HCT116 (cell line): ENCODE data around the gene ANTKMT. TPM values are rescaled to one million over a fixed set of nuclear protein-coding genes. Genes with fewer than 3 reads are reported as not detected.

Experiments used
- ATAC-seq: fragments of 200-7000 bp; cut with Tn5 transposase; 2 replicates; pipeline ENCODE4 v1.9.1; 2020; ENCODE audit warnings: mild to moderate bottlenecking, moderate library complexity
- BruUV-seq: library from RNA; stranded (reverse); fragments of 400-500 nt; replicated peaks from 2 replicates; lab custom pipeline; 2021; lab: Mats Ljungman, UMichigan
- CTCF ChIA-PET: fragments of 300-600 bp; sonication (Branson Sonifier 250); formaldehyde crosslinking; loops from one replicate; lab custom pipeline; 2021; ENCODE audit warnings: antibody characterized with exemption; lab: Charles Lee
- POLR2A ChIA-PET: fragments of 300-600, 350-600 bp; sonication (Branson Sonifier 250); formaldehyde crosslinking; loops from one replicate; lab custom pipeline; 2021; ENCODE audit warnings: antibody characterized with exemption; lab: Charles Lee
- RAD21 ChIA-PET, 2 experiments: fragments of 300-600 bp; sonication (Branson Sonifier 250); formaldehyde crosslinking; loops; one replicate each; lab custom pipeline; 2023; ENCODE audit warnings: low total read pairs in 2 of 2; ENCODE audit not compliant: uncharacterized antibody in 2 of 2, unreplicated experiment in 2 of 2, low non-redundant PET in 1 of 2; lab: Charles Lee
- DNase-seq: peaks from one replicate; pipeline ENCODE4 v3.0.0-alpha.2; 2010; ENCODE audit warnings: low read depth, low spot score
- H2AFZ ChIP-seq: fragments of 200-600 bp; shearing (Covaris generic), sonication (generic); 2 replicates; pipeline ENCODE4 v1.6.1; 2017; ENCODE audit warnings: low read depth, mixed run types, mixed read lengths, antibody characterized with exemption, low read length; ENCODE audit not compliant: poor library complexity, severe bottlenecking
- H3K27ac ChIP-seq: 2 replicates; pipeline ENCODE4 v1.5.1; 2012; ENCODE audit warnings: low read depth, low read length
- H3K27me3 ChIP-seq: fragments of 200-600 bp; sonication (generic); 2 replicates; pipeline ENCODE4 v1.6.1; 2016; ENCODE audit warnings: mixed run types, low read length, mixed read lengths; ENCODE audit not compliant: insufficient read depth
- H3K36me3 ChIP-seq, 2 experiments: fragments of 200-500 bp in 1 of 2; fragments of 200-600 bp in 1 of 2; sonication (Bioruptor generic) in 1 of 2; sonication (generic) in 1 of 2; 2 replicates each; pipeline versions ENCODE4 v1.5.1 to v1.6.1; 2014 to 2016; ENCODE audit warnings: low read length in 2 of 2, inconsistent platforms in 1 of 2, mixed read lengths in 1 of 2, mixed run types in 1 of 2; ENCODE audit not compliant: insufficient read depth in 2 of 2, control insufficient read depth in 1 of 2
- H3K4me1 ChIP-seq, 2 experiments: fragments of 200-600 bp in 1 of 2; sonication (generic) in 1 of 2; 2 replicates each; pipeline versions ENCODE4 v1.5.1 to v1.6.1; 2012 to 2017; ENCODE audit warnings: low read length in 2 of 2, inconsistent platforms in 1 of 2, mild to moderate bottlenecking in 1 of 2, mixed read lengths in 1 of 2, mixed run types in 1 of 2, moderate library complexity in 1 of 2; ENCODE audit not compliant: insufficient read depth in 2 of 2, control insufficient read depth in 1 of 2
- H3K4me2 ChIP-seq: fragments of 200-600 bp; sonication (generic); 2 replicates; pipeline ENCODE4 v1.6.1; 2017; ENCODE audit warnings: mixed run types, low read length, mixed read lengths
- H3K4me3 ChIP-seq, 2 experiments: fragments of 200-600 bp in 1 of 2; sonication (generic) in 1 of 2; replicated peaks in 1 of 2; 2 replicates each; pipeline ENCODE4 v1.5.1; 2011 to 2016; ENCODE audit warnings: low read length in 2 of 2, control low read depth in 1 of 2, low read depth in 1 of 2, mild to moderate bottlenecking in 1 of 2, mixed read lengths in 1 of 2, mixed run types in 1 of 2
- H3K79me2 ChIP-seq: fragments of 200-600 bp; sonication (generic); 2 replicates; pipeline ENCODE4 v1.6.1; 2017; ENCODE audit warnings: mild to moderate bottlenecking, mixed run types, low read length, moderate library complexity, mixed read lengths; ENCODE audit not compliant: insufficient read depth
- H3K9ac ChIP-seq: fragments of 200-600 bp; sonication (generic); 2 replicates; pipeline ENCODE4 v1.6.1; 2016; ENCODE audit warnings: low read length, mixed read lengths
- H3K9me2 ChIP-seq: fragments of 200-600 bp; sonication (generic), shearing (Covaris generic); 2 replicates; pipeline ENCODE4 v1.6.1; 2017; ENCODE audit warnings: mixed run types, mild to moderate bottlenecking, moderate library complexity; ENCODE audit not compliant: insufficient read depth
- H3K9me3 ChIP-seq, 2 experiments: fragments of 200-500 bp in 1 of 2; fragments of 200-600 bp in 1 of 2; sonication (Bioruptor generic) in 1 of 2; sonication (generic) in 1 of 2; 2 replicates each; pipeline ENCODE4 v1.6.1; 2014 to 2017; ENCODE audit warnings: low read length in 2 of 2, mixed read lengths in 2 of 2, inconsistent platforms in 1 of 2, low read depth in 1 of 2, mild to moderate bottlenecking in 1 of 2, mixed run types in 1 of 2, moderate library complexity in 1 of 2; ENCODE audit not compliant: control insufficient read depth in 1 of 2, insufficient read depth in 1 of 2
- H4K20me1 ChIP-seq: fragments of 200-600 bp; sonication (generic), shearing (Covaris generic); 2 replicates; pipeline ENCODE4 v1.6.1; 2017; ENCODE audit warnings: mixed run types, mild to moderate bottlenecking, moderate library complexity; ENCODE audit not compliant: insufficient read depth
- CEBPB ChIP-seq: IDR thresholded peaks from 2 replicates; pipeline ENCODE4 v1.6.1; 2012; ENCODE audit warnings: low read depth
- CTCF ChIP-seq, 3 experiments: fragments of 200-600 bp in 1 of 3; sonication (generic) in 1 of 3; IDR thresholded peaks in 2 of 3; conservative IDR thresholded peaks in 1 of 3; 2 replicates each; pipeline ENCODE4 v1.5.1; 2012 to 2017; ENCODE audit warnings: low read depth in 2 of 3, low read length in 2 of 3, antibody characterized with exemption in 1 of 3, borderline replicate concordance in 1 of 3, control low read depth in 1 of 3, mild to moderate bottlenecking in 1 of 3, mixed read lengths in 1 of 3, mixed run types in 1 of 3, moderate library complexity in 1 of 3; ENCODE audit not compliant: insufficient read depth in 1 of 3
- ELF1 ChIP-seq: IDR thresholded peaks from 2 replicates; pipeline ENCODE4 v1.6.1; 2012; ENCODE audit warnings: low read depth, borderline replicate concordance
- EZH2phosphoT487 ChIP-seq: fragments of 200-600 bp; IDR thresholded peaks from 2 replicates; pipeline ENCODE4 v1.6.1; 2018; ENCODE audit warnings: antibody characterized with exemption, borderline replicate concordance
- FOSL1 ChIP-seq: IDR thresholded peaks from 2 replicates; pipeline ENCODE4 v1.6.1; 2012; ENCODE audit warnings: low read depth
- JUND ChIP-seq: IDR thresholded peaks from 2 replicates; pipeline ENCODE4 v1.6.1; 2012
- POLR2A ChIP-seq: IDR thresholded peaks from 2 replicates; pipeline ENCODE4 v1.7.0; 2011; ENCODE audit warnings: borderline replicate concordance; ENCODE audit not compliant: insufficient read depth, insufficient read length; ENCODE audit errors: extremely low read depth
- POLR2AphosphoS5 ChIP-seq: IDR thresholded peaks from 2 replicates; pipeline ENCODE4 v1.6.1; 2011; ENCODE audit warnings: mild to moderate bottlenecking, low read depth, low read length, moderate library complexity
- RAD21 ChIP-seq: IDR thresholded peaks from 2 replicates; pipeline ENCODE4 v1.6.1; 2012; ENCODE audit warnings: low read depth, mild to moderate bottlenecking
- ZFX ChIP-seq: fragments of 450-650 bp; IDR thresholded peaks from 2 replicates; pipeline ENCODE4 v1.6.1; 2017
- intact Hi-C: fragments of 100-400 bp; cut with micrococcal nuclease; formaldehyde crosslinking; loops from 2 replicates; pipeline ENCODE4 v1.10.0; 2022
- total RNA-seq: library from RNA; stranded (reverse); gene quantifications from one replicate; pipeline ENCODE4 v1.2.1, GENCODE V29; 2021; ENCODE audit not compliant: unreplicated experiment

Gene ANTKMT
- total RNA-seq, 1 experiment from 2014 or later = 65.4 TPM

GRCh38 chr16:714558-715476 is 6.1 kb upstream of the ANTKMT start, which contains the start of gene METRN:
Gene METRN (plus strand): TSS chr16:715118. CDS start chr16:715290, 172 bp downstream.
- H3K9me2 ChIP-seq = no peaks in the 10 kb centered on the region
- ATAC-seq (peak; percentile 64), DNase-seq (no peak)
- ChIA-PET CTCF (interaction anchor here (0.6 to 2.4 kb wide), 4 partner anchors 13 to 388 kb away, joined by 3 to 20 read pairs (median 4); no protein-coding TSS in a partner anchor), POLR2A (interaction anchor here (1.6 to 2.3 kb wide), 2 partner anchors 11 to 13 kb away, joined by 9 to 20 read pairs; partner anchors contain the start of genes CCDC78 and HAGHL), RAD21 (no interaction called here)
- H3K9ac ChIP-seq = peak within 1 kb of the TSS; percentile 85
- intact Hi-C loops = loop anchor here (5.0 kb wide), 2 partner anchors 162 to 342 kb away; no protein-coding TSS in a partner anchor
- no peaks in the 10 kb centered on the region for H3K27me3 ChIP-seq
- H3K36me3 ChIP-seq = no peaks in the 10 kb centered on the region
- H2AFZ ChIP-seq = no peak within 1 kb of the TSS
- peaks cover 37 to 75% of the 10 kb centered on the region in 2 experiments for H3K4me1 ChIP-seq
- no peak for TF ChIP-seq ELF1
- TF ChIP-seq POLR2AphosphoS5 = 0 out of 2 replicates have a peak, but pooled peaks have one; percentile 30
- no peak for TF ChIP-seq EZH2phosphoT487
- TF ChIP-seq JUND = no peak
- H3K27ac ChIP-seq = peak within 1 kb of the TSS; percentile 92
- H3K4me3 ChIP-seq = peak within 1 kb of the TSS; percentile 59 to 74
- BruUV-seq = no TSS peak
- H3K79me2 ChIP-seq = peaks cover 19% of the 10 kb centered on the region
- peak within 1 kb of the TSS; percentile 93 for H3K4me2 ChIP-seq
- peaks cover 3% of the 10 kb centered on the region; the same call in 1 of the 2 replicates for H4K20me1 ChIP-seq
- H3K9me3 ChIP-seq = no peaks in the 10 kb centered on the region

GRCh38 chr16:715477-716199 is 5.3 kb upstream of the ANTKMT start:
- no peaks in the 10 kb centered on the region for H3K36me3 ChIP-seq
- peak overlapping the region; percentile 59 to 74 for H3K4me3 ChIP-seq
- no peaks in the 10 kb centered on the region for H3K9me2 ChIP-seq
- H3K79me2 ChIP-seq = peaks cover 19% of the 10 kb centered on the region
- ChIA-PET CTCF (interaction anchor here (0.6 to 2.4 kb wide), 7 partner anchors 11 to 627 kb away, joined by 3 to 20 read pairs (median 4); partner anchors contain the start of genes CCDC78, CHTF18 and RPUSD1), POLR2A (interaction anchor here (1.6 to 2.3 kb wide), 2 partner anchors 10 to 13 kb away, joined by 9 to 20 read pairs; partner anchors contain the start of genes CCDC78 and HAGHL), RAD21 (interaction anchor here in 1 of 2 experiments (1.1 kb wide), 1 partner anchor 13 kb away, joined by 3 read pairs; no protein-coding TSS in a partner anchor)
- DNase-seq = no peak
- peaks cover 42 to 75% of the 10 kb centered on the region in 2 experiments for H3K4me1 ChIP-seq
- no TSS peak for BruUV-seq
- peak; percentile 17 for ATAC-seq
- H2AFZ ChIP-seq = no peak overlapping the region
- peak overlapping the region; percentile 92 for H3K27ac ChIP-seq
- H3K9me3 ChIP-seq = no peaks in the 10 kb centered on the region
- peak overlapping the region; percentile 93 for H3K4me2 ChIP-seq
- H3K27me3 ChIP-seq = no peaks in the 10 kb centered on the region
- intact Hi-C loops = no loop called here
- H4K20me1 ChIP-seq = peaks cover 3% of the 10 kb centered on the region; the same call in 1 of the 2 replicates
- peak overlapping the region; percentile 85 for H3K9ac ChIP-seq
- TF ChIP-seq POLR2A = no peak
- no peak for TF ChIP-seq CEBPB
- peak in 1 of 3 experiments; percentile 2; a peak in 1 of 6 replicates for TF ChIP-seq CTCF (IDR thresholded peaks at IDR 0.05 in 2 of 3, conservative IDR thresholded peaks at IDR 0.05 in 1 of 3; ENCODE audit: borderline replicate concordance in 1 of 3, insufficient read depth in 1 of 3, low read depth in 2 of 3, low read length in 2 of 3)
- no peak for TF ChIP-seq FOSL1
- TF ChIP-seq EZH2phosphoT487 = no peak
- no peak for TF ChIP-seq RAD21
- TF ChIP-seq ZFX = peak; percentile 81
- TF ChIP-seq POLR2AphosphoS5 = peak; percentile 42
